Muscle of back (tissue), 13 donors: Measurements from ENCODE around the gene FHIP1A. TPM values are rescaled to one million over a fixed set of nuclear protein-coding genes. Genes with fewer than 3 reads are reported as not detected.
A peak's percentile ranks its signal among the peaks of the same experiment; 100 is the strongest.
"Not testable (repeated sequence)": the region's sequence is repeated elsewhere in the genome, so short reads cannot be mapped to it uniquely, and the experiment has no call there.

ENCODE experiments used
- DNase-seq, 3 donors: peaks; one replicate each; pipeline versions ENCODE4 v3.0.0 to v3.0.0-alpha.2; 2013
- long read RNA-seq, 9 donors: transcript quantifications; one replicate each; lab custom pipeline, GENCODE V29; 2026
- polyA plus RNA-seq, 10 donors: library from polyadenylated mRNA; unstranded; fragments of 120-200 nt; gene quantifications; one replicate each; pipeline ENCODE4 v1.2.1, GENCODE V29; 2013; ENCODE audit not compliant: insufficient read length in 10 of 10

FHIP1A gene
- polyA plus RNA-seq, result 10 to 100 TPM in 1 of 10 donors, 1 to 10 TPM in 9; 4.8 to 12.4 (median 7.5) TPM
- long read RNA-seq, donor 1, result 0 reads
- long read RNA-seq, donor 2, result 0 reads
- long read RNA-seq, donor 3, result 0 reads
- long read RNA-seq, donor 4, partial matches to known transcripts, result 5 of 5 reads
- long read RNA-seq, donor 4, other reads (novel, unspliced or antisense), result 0 of 5 reads
- long read RNA-seq, donor 5, result 0 reads
- long read RNA-seq, donor 6, result 0 reads
- long read RNA-seq, donor 7, partial matches to known transcripts, result 7 of 8 reads
- long read RNA-seq, donor 7, other reads (novel, unspliced or antisense), result 0 of 8 reads
- long read RNA-seq, donor 8, result 0 reads
- long read RNA-seq, donor 9, result 0 reads

DNA sequence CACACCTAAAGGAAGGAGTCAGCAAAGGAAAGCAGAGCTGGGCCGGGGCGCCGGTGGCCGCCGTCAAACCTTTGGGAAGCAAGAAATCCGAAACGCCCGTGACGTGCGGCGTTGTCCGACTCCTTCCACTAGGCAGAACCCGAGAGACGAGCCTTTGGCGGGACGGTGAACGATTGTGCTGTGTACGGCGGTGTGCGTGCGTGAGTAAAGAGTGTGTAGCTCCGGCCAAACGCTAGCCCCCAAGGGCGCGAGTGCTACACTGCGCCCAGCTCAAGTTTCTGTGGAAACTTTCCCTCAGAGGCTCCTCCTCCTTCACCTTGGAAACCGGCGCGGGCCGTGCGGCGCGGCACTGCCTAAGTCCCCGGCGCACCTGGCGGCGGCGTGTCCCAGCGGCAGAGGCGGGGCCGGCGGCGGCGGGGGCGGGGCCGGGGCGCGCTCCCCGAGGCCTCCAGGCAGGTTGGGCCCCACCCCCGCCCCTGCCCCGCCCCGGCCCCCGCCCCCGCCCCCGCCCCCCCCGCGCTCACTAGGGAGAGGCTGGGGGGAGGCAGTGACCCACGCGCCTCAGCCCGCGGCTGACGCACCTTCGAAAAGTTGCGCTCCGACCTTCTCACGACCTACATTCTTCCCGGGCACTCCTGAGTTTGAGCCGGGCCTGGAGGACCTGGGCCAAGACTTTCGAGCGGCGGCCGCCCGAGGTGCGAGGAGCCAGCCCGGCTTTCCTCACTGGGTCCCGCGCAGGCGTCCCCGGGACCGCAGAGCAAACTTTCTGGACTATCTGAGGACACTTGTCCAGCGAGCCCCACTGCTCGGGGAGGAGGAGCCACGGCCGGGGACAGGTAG is at the start of gene FHIP1A:
TSS of gene FHIP1A (plus strand) at position 547 of the 840 bp plus-strand sequence. CDS start 157,084 bp downstream, outside the sequence.
- peak; percentile 64 to 89 (median 75) for DNase-seq

DNA sequence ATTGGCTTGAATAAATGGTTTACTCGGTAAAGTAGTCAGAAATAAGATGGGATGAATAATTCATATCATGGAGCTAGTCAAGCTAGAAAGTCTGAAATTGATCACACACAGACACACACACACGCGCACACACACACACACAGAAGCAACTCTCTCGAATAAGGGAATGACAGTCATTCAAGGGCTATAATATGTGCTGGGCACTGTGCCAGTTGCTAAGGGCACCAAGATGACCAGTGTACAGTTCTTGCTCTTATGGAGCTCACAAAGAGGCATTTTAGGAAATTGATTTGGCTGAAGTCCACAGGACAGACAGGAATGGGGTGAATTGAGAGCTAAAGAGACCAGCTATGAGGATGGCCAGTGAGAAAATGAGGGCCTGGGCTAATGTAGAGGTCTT is 49.4 kb upstream of the FHIP1A start:
- peak in 1 of 3 donors; percentile 3 for DNase-seq

DNA sequence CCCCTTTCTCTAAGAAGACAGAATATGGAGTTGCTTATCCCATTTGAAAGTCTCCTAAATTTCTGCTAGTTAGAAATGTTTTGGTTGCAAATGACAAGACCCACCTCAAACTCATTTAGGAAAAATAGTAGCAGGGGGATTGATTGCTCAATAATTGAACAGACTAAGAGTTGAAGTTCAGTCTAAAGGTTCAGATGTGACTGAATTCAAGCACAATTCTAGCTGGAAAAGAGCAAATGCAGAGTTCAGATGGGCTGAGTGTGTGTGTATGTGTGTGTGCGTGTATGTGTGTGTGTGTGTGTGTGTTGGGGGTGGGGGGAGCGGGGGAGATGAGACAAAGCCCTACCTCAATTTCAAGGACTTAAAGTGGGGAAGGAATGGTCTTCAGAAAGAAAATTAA is 47.9 kb upstream of the FHIP1A start:
- no peak for DNase-seq

DNA sequence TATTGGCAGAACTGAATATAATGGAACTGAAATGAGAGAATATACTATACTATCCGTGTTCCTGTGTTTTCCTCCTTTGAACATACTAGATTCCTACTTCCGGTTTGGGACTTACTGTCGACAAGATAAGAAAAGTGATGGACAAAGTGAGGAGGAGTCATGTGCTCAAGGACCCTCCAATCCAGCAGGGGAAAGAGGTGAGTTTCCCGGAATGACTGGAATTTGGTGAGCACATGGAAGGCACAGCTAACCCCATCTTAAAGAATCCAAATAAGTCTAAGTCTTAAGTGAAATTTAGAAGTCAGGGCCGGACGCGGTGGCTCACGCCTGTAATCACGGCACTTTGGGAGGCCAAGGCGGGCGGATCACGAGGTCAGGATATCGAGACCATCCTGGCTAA is 47.0 kb upstream of the FHIP1A start:
- no peak for DNase-seq

DNA sequence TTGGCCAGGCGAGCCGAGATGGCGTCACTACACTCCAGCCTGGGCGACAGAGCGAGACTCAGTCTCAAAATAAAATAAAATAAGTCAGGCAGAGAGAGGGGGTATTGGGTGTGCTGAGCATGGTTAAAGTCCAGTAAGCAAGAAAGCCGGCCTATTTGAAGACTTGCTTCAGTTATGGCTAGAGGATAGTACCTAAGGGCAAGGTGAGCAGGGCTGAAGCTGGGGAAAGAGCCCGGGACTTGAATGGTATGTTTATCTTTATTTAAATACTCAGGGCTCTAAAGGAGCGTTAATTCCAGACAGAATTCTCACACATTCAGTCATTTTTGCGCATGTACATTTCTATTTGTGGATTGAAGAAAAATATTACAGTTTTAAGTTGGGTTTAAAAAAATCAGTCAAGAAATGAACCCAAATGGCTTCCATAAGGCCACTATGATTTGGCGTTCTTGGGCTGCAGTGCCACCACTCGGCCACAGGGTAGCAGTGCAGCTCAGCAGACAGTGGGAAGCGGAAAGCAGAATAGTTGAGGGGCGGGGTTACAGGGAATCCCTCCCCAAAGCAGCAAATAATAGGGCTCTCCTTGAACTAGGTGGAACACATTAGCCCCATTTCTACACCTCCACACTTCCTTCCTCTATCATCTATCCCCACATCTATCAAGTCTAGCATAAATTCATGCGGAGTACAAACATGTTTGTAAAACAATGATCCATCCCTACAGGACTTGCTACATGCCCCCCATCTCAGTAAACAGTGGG is 46.4 kb upstream of the FHIP1A start:
- DNase-seq, result peak; percentile 72 to 87 (median 81)

DNA sequence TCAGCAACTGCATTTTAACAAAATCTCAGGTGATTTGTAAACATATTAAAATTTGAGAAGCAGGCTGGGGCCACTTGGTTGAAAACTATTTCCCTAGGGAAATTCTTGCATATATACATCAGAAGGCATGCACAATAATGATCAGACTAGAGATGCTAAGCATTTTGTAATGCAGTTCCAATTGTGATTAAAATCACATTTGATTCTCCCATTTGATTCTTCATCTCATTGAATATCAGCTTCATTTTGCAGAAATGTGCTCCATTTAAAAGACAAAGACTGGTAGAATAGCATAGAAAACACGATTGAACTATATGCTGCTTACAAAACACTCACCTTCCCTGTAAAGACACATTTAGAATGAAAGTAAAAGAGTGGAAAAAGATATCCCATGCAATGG is 32.4 kb upstream of the FHIP1A start:
- DNase-seq, result no peak

DNA sequence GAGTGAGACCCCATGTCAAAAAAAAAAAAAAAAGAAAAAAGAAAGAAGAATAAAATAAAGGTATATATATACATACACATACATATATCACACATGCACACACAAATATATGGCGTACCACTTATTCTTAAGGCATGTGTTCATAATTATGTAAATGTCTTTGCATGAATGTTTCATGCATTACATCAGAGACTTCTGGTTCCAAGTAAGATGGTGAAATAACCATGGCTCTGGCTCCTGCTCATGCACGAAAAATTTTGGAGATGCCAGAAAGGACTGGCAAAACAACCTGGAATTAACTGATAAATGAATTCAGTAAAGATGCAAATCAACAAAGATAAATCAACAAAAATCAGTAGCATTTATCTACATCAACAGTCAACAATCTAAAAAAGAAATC is 19.7 kb upstream of the FHIP1A start:
- DNase-seq, result no peak

DNA sequence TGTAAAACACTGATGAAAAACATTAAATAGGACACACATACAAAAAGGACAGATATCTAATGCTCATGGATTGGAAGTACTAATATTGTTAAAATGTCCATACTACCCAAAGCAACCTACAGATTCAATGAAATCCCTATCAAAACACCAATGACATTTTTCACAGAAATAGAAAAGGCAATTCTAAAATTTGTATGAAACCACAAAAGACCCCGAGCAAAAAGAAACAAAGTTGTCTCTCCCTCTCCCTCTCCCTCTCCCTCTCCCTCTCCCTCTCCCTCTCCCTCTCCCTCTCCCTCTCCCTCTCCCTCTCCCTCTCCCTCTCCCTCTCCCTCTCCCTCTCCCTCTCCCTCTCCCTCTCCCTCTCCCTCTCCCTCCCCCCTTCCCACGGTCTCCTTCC is 19.2 kb upstream of the FHIP1A start:
- DNase-seq, result not testable (repeated sequence)

DNA sequence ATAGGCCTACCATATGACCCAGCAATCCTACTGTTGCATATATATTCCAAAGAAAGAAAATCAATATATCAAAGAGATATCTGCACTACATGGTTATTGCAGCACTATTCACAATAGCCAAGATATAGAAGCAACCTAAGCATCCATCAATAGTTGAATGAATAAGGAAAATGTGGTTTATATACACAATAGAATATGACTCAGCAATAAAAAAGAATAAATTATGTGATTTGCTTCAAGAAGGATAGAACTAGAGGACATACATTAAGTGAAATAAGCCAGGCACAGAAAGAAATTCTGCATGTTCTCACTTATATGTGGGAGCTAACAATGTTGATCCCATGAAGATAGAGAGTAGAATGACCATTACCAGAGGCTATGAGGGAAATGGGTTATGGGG is 13.1 kb upstream of the FHIP1A start:
- no peak for DNase-seq

DNA sequence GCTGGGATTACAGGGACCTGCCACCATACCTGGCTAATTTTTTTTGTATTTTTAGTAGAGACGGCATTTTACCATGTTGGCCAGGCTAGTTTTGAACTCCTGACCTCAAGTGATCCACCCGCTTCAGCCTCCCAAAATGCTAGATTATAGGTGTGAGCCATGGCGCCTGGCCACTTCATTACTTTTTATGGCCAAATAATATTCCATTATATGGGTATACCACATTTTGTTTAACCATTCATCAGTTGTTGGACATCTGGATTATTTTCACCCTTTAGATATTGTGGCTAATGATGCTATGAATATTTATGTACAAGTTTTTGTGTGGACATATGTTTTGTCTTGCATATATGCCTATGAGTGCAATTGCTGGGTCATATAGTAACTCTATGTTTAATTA is 8.6 kb upstream of the FHIP1A start:
- DNase-seq, result no peak

DNA sequence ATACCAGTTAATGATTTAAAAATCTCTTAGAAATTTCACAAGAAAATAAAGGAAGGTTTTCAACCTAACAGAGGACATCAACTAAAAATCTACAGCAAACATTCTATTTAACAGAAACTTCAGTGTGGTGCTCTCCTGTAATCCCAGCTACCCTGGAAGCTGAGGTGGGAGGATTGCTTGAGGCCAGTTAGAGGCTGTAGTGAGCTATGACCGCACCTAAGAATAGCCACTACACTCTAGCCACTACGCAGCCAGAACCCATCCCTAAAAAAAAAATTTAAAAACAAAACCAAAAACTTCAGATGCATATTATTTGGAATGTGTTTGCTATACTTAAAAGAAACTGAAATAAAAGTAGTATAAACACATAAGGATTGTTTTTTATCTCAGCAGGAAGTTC is 7.2 kb upstream of the FHIP1A start:
- DNase-seq, result no peak

DNA sequence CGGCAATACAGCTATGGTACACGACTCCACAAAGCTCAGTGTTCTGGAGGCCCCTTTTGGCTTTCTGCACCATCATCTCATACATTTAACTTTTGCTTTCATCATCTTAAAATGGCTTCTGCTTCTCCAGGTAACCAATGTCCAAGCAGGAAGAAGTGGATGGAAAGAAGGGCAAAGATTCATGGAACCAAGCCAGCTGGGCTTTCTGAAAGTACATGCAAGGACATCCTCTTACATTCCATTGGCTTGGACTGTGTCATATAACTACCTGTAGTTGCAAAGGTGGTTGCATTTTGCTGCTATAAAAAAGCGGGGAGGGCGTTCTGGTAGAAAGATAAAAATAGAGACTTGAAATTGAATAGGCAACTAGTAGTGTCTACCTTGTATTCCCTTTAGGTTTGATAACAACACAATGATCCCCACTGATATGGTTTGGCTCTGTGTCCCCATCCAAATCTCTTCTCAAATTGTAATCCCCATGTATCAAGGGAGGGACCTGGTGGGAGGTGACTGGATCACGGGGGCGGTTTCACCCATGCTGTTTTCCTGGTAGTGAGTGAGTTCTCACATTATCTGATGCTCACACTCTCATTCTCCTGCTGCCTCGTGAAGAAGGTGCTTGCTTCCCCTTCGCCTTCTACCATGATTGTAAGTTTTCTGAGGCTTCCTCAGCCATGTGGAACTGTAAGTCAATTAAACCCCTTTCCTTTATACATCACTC is 6.7 kb upstream of the FHIP1A start:
- DNase-seq, result no peak

DNA sequence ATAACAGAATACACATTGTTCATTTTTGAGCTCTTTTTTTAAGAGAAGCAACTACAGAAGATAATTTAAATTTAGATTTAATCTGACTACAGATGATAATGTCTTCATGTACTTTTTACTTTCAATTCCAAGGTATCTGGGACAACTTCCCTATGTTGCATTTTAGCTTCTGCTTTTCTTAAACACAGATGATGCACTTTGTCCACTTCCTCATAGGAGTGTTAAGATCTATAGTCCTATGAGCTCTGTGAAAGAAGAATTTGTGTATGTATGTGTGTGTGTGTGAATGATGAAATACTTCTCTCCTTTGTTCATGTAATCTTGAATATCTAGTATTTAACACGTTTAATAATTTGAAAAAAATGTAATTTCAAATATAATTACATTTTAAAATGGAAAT is 5.3 kb upstream of the FHIP1A start:
- DNase-seq, result no peak

DNA sequence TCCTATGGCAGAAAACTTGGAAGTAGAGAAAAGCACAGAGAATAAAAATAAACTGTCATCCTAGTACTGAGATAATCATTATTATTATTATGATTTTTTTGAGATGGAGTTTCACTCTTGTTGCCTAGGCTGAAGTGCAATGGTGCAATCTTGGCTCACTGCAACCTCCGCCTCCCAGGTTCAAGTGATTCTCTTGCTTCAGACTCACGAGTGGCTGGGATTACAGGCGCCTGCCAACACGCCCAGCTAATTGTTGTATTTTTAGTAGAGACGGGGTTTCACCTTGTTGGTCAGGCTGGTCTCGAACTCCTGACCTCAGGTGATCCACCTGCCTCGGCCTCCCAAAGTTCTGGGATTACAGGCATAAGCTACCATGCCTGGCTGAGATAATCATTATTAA is 4.2 kb upstream of the FHIP1A start:
- DNase-seq, result not testable (repeated sequence)

DNA sequence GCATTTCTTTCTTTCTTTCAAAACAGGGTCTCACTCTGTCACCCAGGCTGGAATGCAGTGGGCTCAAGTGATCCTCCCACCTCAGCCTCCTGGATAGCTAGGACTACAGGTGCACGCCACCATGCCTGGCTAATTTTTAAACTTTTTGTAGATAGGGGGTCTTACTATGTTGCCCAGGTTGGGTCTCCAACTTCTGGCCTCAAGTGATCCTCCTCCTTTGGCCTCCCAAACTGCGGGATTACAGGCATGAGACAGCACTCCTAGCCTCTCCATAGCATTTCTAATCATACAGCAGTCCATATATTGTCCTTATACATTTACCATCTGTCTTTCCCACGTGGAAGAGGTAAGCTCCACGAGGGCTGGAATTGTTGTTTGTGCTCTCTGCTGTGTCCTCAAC is 2.0 kb upstream of the FHIP1A start:
- DNase-seq, result no peak

DNA sequence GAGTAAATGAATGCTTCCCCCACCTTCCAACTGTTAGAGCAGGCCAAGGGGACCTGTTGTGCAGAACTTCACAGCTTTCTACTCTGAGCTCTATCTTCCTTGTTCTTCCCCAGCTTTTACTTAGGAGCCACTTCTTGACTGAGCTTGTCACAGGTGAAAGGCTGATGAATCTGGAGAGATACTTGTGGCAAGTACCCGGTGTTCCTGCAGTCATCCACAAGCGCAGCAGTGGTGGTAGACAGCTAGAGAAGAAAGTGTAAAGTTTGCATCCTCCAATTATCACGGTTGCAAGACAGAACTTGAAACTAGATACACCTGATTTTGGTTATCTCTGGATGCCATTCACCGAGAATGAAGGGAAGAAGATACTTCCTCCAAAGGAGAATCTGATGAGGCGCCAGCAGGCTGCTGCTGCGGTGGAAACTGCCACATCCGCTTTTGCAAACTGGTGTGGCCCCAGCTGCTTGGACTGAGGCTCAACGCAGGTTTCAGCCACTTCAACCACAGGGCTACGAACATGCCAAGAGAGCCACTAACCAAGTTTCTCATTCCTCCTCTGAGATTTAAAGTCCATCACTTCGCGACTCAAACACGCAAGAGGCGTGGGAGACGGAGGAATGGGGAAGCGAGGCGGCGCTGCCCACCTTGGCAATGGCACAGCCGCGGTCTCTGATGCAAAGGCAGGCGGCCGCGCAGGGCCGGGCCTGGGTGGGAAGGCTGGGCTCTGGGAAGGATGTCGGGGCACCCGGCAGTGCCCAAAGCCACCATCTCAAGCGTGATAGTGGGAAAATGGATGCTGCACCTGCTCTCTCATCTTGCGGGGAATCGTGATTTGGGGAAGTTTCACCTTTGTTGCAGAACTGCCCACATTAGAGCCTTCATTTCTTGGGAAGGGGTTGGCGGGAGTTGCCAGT is 1.3 kb upstream of the FHIP1A start:
- DNase-seq, result peak in 1 of 3 donors; percentile 35

DNA sequence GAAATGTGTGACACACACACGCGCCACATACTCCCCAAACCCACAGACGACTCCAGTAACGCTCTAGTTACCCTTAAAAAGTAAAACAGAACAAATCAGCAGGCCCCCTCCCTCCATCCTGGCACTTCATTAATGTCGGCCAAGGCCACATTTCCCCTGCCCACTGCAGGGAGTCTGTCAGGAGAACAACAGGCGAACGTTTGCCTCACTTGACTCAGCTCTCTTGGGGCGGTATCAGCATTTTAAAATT is 671 bp upstream of the FHIP1A start:
- DNase-seq, result no peak

DNA sequence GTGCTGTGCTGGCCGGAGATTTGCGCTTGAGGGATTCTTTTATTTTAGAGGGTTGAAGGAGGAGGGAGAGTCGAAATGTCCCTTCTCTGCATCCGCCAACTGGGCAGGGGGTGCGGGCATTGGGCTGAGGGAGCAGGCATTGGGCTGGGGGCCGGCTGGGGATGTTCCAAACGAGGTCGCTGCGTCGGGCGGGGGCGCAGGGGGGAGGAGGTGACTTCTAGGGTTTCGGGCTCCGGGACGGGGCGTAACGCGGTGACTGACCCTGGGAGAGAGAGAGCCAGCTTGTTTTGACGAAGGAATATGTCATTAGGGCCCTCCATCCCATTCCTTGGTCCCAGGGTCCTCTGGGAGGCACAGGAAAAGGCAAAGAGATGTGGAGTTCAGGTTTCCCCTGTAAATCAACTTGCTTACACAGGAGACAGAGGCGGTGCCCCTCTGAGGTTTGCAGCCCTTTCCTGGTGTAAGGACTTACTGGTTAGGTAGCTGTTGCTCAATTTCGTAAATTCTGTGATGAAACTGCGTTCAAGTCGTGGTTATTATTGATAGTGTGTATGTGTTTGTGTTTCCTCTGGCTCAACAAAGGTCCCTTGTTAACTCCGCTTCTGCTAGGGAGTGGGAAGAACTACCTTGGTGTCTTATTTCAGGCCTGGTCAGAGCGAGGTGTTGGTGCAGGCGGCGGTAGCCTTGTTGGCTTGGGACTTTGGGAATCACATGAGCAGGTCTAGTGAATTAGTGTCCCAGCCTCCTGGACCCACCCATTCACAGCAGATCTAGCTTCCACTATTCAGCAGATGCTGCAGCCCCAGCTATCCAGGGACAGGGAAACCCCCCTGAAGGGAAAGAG is 716 bp downstream of the FHIP1A start:
- DNase-seq, result peak in 1 of 3 donors; percentile 23

DNA sequence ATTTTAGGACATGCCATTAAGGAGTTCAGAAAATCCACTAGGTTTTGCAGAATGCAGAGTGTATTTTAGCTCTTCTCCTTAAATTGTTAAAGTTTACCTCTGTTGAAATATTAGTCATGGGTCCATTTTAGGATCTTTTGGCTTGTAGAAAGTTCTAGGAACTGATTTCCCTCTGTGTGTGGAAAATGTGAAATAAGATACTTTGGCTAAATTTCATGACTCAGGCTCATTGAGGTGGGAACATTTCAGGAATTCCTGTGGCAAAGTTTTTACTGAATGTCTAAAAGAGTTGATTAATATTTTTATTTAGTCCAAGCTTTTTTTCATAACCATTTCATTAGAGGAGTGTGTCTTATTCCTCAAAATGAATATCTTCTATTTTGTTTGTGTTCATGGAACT is 7.0 kb downstream of the FHIP1A start:
- DNase-seq, result peak in 1 of 3 donors; percentile 62

DNA sequence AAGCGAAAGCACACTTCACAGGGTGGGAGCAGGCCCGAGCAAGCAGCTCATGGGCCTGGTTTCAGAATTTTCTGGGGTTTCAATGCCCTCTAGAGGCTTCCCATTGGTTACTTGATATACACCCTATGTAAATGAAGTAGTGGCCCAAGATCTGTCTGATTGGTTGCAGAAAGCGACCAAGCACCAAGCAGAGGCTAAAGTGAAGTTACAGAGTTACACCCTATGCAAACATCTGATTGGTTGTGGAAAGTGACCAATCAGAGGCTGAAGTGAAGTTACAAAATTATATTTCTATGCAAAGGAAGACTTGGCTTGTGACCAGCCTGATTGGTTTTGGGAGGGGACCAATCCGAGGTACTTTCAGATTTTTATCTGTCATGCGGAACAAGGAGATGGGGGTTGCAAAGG is 8.2 kb downstream of the FHIP1A start:
- no peak for DNase-seq
